Caco-2 (cell line): ENCODE measurements around the gene CLCN5. TPM values are rescaled to one million over a fixed set of nuclear protein-coding genes. Genes with fewer than 3 reads are reported as not detected.

ENCODE experiments used
- BruUV-seq: library from RNA; stranded (reverse); fragments of 400-500 nt; replicated peaks from 2 replicates; lab custom pipeline; 2021; lab: Mats Ljungman, UMichigan
- CTCF ChIA-PET: fragments of 300-600 bp; sonication (Branson Sonifier 250); formaldehyde crosslinking; loops from one replicate; lab custom pipeline; 2022; ENCODE audit warnings: antibody characterized with exemption; lab: Charles Lee
- POLR2A ChIA-PET: fragments of 300-600 bp; sonication (Branson Sonifier 250); formaldehyde crosslinking; loops from one replicate; lab custom pipeline; 2022; ENCODE audit warnings: antibody characterized with exemption; lab: Charles Lee
- DNase-seq, 2 experiments: peaks; one replicate each; pipeline versions ENCODE4 v3.0.0 to v3.0.0-alpha.2; 2020 to 2022
- H3K27me3 ChIP-seq: replicated peaks from 2 replicates; pipeline ENCODE4 v1.6.0; 2011; ENCODE audit warnings: low read length; ENCODE audit not compliant: control insufficient read depth, insufficient read depth
- H3K36me3 ChIP-seq: 2 replicates; pipeline ENCODE4 v1.5.1; 2011; ENCODE audit warnings: low read length; ENCODE audit not compliant: control insufficient read depth, insufficient read depth
- H3K4me1 ChIP-seq: fragments of 250-450 bp; sonication (Bioruptor Pico); 2 replicates; pipeline ENCODE4 v1.5.1; 2020; ENCODE audit warnings: mild to moderate bottlenecking
- H3K4me3 ChIP-seq: 2 replicates; pipeline ENCODE4 v1.5.1; 2011; ENCODE audit warnings: low read depth, mild to moderate bottlenecking, control low read depth, low read length
- H3K9me3 ChIP-seq: fragments of 250-450 bp; sonication (Bioruptor Pico); 2 replicates; pipeline ENCODE4 v1.5.1; 2020; ENCODE audit warnings: mild to moderate bottlenecking, moderate library complexity
- H3K27ac Mint-ChIP-seq: one replicate; pipeline ENCODE4 v1.8.0; 2022; ENCODE audit warnings: mixed read lengths; ENCODE audit not compliant: unreplicated experiment
- H3K27me3 Mint-ChIP-seq: one replicate; pipeline ENCODE4 v1.8.0; 2022; ENCODE audit warnings: mixed read lengths; ENCODE audit not compliant: insufficient read depth, unreplicated experiment
- H3K36me3 Mint-ChIP-seq: one replicate; pipeline ENCODE4 v1.8.0; 2022; ENCODE audit warnings: mild to moderate bottlenecking, mixed read lengths; ENCODE audit not compliant: insufficient read depth, unreplicated experiment
- H3K4me1 Mint-ChIP-seq: one replicate; pipeline ENCODE4 v1.8.0; 2022; ENCODE audit warnings: low read depth, mixed read lengths; ENCODE audit not compliant: unreplicated experiment
- H3K4me3 Mint-ChIP-seq: one replicate; pipeline ENCODE4 v1.8.0; 2022; ENCODE audit warnings: mild to moderate bottlenecking, moderate library complexity, mixed read lengths; ENCODE audit not compliant: unreplicated experiment
- H3K9me3 Mint-ChIP-seq: one replicate; pipeline ENCODE4 v1.8.0; 2022; ENCODE audit warnings: mixed read lengths; ENCODE audit not compliant: unreplicated experiment
- CTCF ChIP-seq, 2 experiments: fragments of 200-600 bp in 1 of 2; IDR thresholded peaks; 1 replicate in 1 of 2; 2 replicates in 1 of 2; pipeline versions ENCODE4 v1.5.1 to v1.8.0; 2011 to 2022; ENCODE audit warnings: antibody characterized with exemption in 1 of 2, control low read depth in 1 of 2, inconsistent platforms in 1 of 2, low read depth in 1 of 2, low read length in 1 of 2, mild to moderate bottlenecking in 1 of 2, moderate library complexity in 1 of 2; ENCODE audit not compliant: insufficient read depth in 1 of 2, severe bottlenecking in 1 of 2, unreplicated experiment in 1 of 2
- intact Hi-C: fragments of 100-400 bp; cut with micrococcal nuclease; formaldehyde crosslinking; loops from one replicate; pipeline ENCODE4 v1.10.0; 2022; ENCODE audit not compliant: unreplicated experiment
- total RNA-seq: library from RNA; stranded (reverse); gene quantifications from 2 replicates; pipeline ENCODE4 v1.2.3, GENCODE V29; 2022

CLCN5 gene
- total RNA-seq, 1 experiment from 2014 or later: 61.0 TPM

- Mint-ChIP-seq H3K9me3 (peaks cover 5% of the 10 kb centered on the region), H3K27ac (no peak overlapping the region), H3K4me1 (peaks cover 36% of the 10 kb centered on the region), H3K27me3 (no peaks in the 10 kb centered on the region), H3K36me3 (peaks cover 20% of the 10 kb centered on the region), H3K4me3 (no peak overlapping the region)
- no peak for DNase-seq
- no peak for TF ChIP-seq CTCF (IDR thresholded peaks at IDR 0.05; ENCODE audit: insufficient read depth in 1 of 2, low read depth in 1 of 2, low read length in 1 of 2, severe bottlenecking in 1 of 2, unreplicated experiment in 1 of 2)
- Histone ChIP-seq H3K4me3 (no peak overlapping the region), H3K9me3 (no peaks in the 10 kb centered on the region), H3K36me3 (no peaks in the 10 kb centered on the region), H3K27me3 (no peaks in the 10 kb centered on the region), H3K4me1 (peaks cover 35% of the 10 kb centered on the region)
- intact Hi-C loops: no loop called here
- no TSS peak for BruUV-seq
- ChIA-PET POLR2A (no interaction called here), CTCF (no interaction called here)
Measured at GRCh38 chrX:49991758-49992157, 69.4 kb downstream of the CLCN5 start.

- H3K27ac Mint-ChIP-seq: peak overlapping the region; percentile 51
- peaks cover 24% of the 10 kb centered on the region for H3K36me3 Mint-ChIP-seq
- ChIA-PET POLR2A (no interaction called here), CTCF (no interaction called here)
- no peak overlapping the region for H3K4me3 Mint-ChIP-seq
- no peaks in the 10 kb centered on the region for H3K27me3 Mint-ChIP-seq
- H3K4me3 ChIP-seq: no peak overlapping the region
- no peak for DNase-seq
- H3K27me3 ChIP-seq: no peaks in the 10 kb centered on the region
- no peak for TF ChIP-seq CTCF (IDR thresholded peaks at IDR 0.05; ENCODE audit: insufficient read depth in 1 of 2, low read depth in 1 of 2, low read length in 1 of 2, severe bottlenecking in 1 of 2, unreplicated experiment in 1 of 2)
- H3K36me3 ChIP-seq: no peaks in the 10 kb centered on the region
- intact Hi-C loops: no loop called here
- H3K9me3 Mint-ChIP-seq: peaks cover 13% of the 10 kb centered on the region
- no TSS peak for BruUV-seq
- peaks cover 47% of the 10 kb centered on the region for H3K4me1 Mint-ChIP-seq
- H3K9me3 ChIP-seq: no peaks in the 10 kb centered on the region
- H3K4me1 ChIP-seq: peaks cover 40% of the 10 kb centered on the region
Measured at GRCh38 chrX:49992853-49993252, 70.5 kb downstream of the CLCN5 start.

- Histone ChIP-seq H3K4me1 (peaks cover 40% of the 10 kb centered on the region), H3K4me3 (no peak overlapping the region), H3K9me3 (no peaks in the 10 kb centered on the region), H3K27me3 (no peaks in the 10 kb centered on the region), H3K36me3 (no peaks in the 10 kb centered on the region)
- Mint-ChIP-seq H3K27me3 (no peaks in the 10 kb centered on the region), H3K4me1 (peaks cover 49% of the 10 kb centered on the region), H3K36me3 (peaks cover 27% of the 10 kb centered on the region), H3K4me3 (no peak overlapping the region), H3K9me3 (peaks cover 13% of the 10 kb centered on the region), H3K27ac (peak overlapping the region; percentile 51)
- no TSS peak for BruUV-seq
- ChIA-PET CTCF (no interaction called here), POLR2A (no interaction called here)
- TF ChIP-seq CTCF (IDR thresholded peaks at IDR 0.05; ENCODE audit: insufficient read depth in 1 of 2, low read depth in 1 of 2, low read length in 1 of 2, severe bottlenecking in 1 of 2, unreplicated experiment in 1 of 2): no peak
- DNase-seq: no peak
- intact Hi-C loops: no loop called here
Measured at GRCh38 chrX:49993661-49994060, 71.3 kb downstream of the CLCN5 start.
